Retinal pigment epithelial cell (primary cell): ENCODE results near the gene GPBAR1.

Experiments
- DNase-seq: peaks from one replicate; pipeline ENCODE4 v3.0.0-alpha.2; 2010; ENCODE audit warnings: low read depth
- H3K4me3 ChIP-seq: 2 replicates; pipeline ENCODE4 v1.5.1; 2011; ENCODE audit warnings: mild to moderate bottlenecking, low read length, control low read depth, moderate library complexity
- TF ChIP-seq, protein P1 (sequence below): conservative IDR thresholded peaks from 2 replicates; pipeline ENCODE4 v1.5.1; 2011; ENCODE audit warnings: low read depth, low read length, control low read depth, inconsistent platforms

Gene GPBAR1

DNA sequence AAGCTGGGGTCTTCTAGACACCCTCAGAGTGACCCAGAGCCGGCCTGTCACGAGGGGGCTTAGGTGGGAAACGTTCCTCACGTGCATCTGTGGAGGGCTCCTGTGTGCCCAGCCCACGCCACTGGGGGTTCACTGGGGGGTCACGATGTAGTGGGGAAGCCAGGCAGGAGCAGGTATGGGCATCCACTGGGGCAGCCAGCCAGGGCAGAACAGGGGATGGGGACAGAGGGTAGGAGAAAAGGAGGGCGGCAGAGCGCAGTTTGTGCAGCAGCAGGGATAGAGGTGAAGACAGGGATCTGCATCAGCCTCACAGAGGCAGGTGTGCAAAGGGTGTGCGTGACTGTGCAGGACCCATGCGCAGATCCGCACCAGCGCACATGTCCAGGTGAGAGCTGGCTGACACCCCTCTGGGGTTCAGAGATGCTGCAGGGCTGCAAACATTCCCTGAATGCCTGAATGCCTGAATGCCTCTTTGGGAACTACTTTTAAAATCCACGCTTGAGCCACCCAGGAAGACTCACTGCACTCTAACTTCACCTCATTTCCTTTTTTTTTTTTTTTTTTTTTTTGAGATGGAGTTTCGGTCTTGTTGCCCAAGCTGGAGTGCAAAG lies 19.6 kb downstream of the GPBAR1 start:
- no peak overlapping the region for H3K4me3 ChIP-seq
- no peak for DNase-seq
- TF ChIP-seq, protein P1, sequence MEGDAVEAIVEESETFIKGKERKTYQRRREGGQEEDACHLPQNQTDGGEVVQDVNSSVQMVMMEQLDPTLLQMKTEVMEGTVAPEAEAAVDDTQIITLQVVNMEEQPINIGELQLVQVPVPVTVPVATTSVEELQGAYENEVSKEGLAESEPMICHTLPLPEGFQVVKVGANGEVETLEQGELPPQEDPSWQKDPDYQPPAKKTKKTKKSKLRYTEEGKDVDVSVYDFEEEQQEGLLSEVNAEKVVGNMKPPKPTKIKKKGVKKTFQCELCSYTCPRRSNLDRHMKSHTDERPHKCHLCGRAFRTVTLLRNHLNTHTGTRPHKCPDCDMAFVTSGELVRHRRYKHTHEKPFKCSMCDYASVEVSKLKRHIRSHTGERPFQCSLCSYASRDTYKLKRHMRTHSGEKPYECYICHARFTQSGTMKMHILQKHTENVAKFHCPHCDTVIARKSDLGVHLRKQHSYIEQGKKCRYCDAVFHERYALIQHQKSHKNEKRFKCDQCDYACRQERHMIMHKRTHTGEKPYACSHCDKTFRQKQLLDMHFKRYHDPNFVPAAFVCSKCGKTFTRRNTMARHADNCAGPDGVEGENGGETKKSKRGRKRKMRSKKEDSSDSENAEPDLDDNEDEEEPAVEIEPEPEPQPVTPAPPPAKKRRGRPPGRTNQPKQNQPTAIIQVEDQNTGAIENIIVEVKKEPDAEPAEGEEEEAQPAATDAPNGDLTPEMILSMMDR: no peak

DNA sequence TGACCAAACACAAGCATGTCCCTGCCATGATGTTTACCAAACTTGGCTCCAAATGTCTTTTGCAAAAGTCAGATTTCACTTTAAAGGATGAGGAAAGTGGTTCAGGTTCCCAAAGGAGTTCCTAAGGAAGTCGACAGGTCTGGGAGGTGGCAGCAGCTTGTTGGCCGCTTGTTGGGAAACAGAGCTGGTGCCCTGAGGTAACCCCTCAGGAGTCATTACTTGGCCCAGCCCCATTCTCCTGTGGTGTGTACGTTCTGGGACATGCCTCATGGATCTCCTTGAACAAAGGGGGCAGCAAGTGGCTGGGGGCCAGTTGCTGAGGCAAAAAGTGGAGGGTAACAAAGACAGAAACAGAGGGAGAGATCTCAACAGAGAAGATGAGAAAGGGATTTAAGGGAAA lies 20.6 kb downstream of the GPBAR1 start:
- no peak overlapping the region for H3K4me3 ChIP-seq
- DNase-seq: no peak
- TF ChIP-seq, protein P1: no peak

DNA sequence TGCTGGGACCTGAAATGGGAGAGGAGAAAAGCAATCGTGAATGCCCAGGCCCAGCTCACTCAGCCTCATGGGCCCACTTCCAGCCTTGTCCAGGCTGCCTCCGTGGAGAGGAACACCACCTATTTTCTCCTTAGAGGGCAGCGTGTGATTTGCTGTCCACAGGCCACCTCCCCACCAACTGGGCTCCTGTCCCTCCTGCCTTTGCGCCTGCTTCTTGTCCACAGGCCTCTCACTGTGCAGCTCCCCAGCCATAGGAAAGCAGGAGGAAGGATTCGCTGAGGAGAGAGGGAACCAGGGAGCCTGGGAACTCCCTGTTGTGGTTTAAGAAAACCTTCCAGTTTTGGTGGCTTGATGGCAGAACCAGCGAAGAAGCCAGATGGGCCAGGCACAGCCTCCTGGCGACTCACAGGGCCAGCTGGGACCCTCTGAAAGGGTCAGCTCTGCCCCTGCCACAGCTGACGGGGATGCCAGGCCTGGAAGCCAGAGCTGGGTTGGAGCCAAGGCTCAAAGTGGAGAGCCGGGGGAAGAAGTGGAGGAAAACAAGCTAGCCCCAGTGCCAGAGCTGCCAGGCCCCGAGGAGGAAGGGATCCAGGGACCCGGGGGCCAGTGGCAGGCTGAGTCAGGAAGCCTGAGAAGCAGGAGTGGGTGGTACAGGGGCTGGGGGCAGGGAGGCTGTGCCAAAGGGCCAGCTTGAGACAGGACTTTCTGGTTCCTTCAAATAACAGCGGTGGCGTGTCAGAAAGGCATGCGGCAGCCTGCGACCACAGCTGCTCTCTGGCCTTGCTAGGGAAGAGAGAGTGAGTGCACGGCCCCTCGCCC lies 21.6 kb downstream of the GPBAR1 start:
- TF ChIP-seq, protein P1: no peak
- no peak for DNase-seq
- no peak overlapping the region for H3K4me3 ChIP-seq

DNA sequence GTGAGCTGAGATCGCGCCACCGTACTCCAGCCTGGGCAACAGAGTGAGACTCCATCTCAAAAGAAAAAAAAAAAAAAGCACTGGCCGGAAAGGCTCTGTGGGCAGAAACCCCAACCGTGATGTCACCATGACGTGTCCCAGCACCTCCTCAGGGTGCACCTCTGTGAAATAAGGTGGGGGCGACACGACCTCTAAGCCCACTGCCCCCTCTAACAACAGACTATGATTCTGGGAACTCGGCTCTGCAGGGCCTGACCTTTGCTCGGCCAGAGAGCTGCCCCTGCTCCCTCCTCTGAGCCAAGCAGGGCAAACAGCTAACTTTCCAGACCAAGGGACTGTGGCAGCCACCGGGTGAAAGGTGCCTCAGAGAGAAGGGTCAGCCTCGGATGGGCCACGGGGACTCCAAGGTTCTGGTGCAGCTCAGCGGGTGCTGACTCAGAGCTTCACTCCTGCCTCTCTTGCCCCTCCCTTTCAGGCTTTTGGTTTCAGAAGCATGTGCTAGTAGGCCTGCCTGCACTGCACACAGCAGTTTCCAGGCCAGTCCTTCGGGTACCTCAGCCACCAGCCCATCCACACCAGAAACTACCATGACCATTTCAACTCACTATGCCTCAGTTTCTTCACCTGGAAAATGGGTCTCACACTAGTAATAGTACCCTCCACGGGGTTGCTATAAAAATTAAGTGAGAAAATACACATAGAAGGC lies 23.4 kb downstream of the GPBAR1 start:
- no peak overlapping the region for H3K4me3 ChIP-seq
- TF ChIP-seq, protein P1: no peak
- no peak for DNase-seq

DNA sequence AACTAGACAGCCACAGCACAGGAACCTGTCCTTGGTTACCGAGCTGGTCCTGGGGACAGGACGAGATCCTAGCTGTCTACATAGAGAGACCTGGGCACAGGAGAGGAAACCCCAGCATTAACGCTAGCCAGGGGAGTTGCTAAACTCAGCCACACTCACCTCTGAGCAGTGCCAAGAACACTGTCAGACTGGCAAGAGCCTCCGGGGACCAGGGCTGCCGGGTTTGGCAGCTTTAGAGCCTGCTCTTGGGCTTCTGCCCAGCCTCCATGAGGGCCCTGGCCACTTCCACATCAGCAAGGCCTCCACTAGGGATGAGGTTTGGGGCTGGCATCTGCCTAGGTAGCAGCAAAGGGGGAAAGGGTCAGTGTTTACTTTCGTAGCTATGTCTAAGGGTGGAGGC lies 24.8 kb downstream of the GPBAR1 start:
- TF ChIP-seq, protein P1: no peak
- H3K4me3 ChIP-seq: no peak overlapping the region
- no peak for DNase-seq

DNA sequence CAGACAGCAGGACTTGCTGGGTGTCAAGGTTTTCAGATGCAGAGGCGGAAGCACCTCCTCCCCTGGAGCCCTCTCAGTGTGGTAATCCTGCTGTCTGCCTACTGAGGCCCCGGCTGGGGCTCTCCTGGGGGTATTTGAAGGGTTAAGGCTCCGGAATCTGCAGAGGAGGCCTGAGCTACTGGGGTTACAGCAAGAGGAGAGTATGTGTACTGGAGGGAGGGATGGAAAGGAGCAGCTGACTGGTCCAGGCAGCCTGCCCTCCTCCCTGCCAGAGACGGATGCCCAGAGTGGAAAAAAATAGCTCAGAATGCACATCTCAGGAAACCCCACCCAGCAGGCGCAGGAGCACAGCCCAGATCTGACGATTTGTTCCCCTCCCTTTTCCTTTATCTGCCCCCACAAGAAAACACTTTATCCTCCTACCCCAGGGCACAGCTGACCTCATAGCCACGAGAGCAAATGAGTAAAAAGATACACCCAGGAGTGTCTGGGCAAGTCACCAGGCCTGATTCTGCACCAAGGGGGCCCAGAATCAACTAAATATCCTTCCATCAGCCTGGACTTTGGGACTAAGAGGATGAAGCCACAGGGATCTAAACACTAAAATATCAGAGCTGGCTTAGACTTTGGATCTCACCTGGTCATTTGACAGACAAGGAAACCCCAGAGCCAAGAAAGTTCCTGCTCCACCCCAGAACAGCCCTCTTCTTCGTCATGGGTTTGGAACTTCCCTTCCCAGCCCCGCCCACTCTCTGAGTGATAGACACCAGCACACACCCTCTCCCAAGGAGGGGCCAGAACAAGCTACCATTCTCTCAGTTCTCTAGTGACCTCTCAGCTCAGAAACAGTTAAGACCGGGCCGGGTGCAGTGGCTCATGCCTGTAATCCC lies 26.0 kb downstream of the GPBAR1 start:
- peak; percentile 86 for DNase-seq
- peak overlapping the region; percentile 33 for H3K4me3 ChIP-seq
- TF ChIP-seq, protein P1: no peak
